Measurements from ENCODE around the gene RET.

RET gene

DNA sequence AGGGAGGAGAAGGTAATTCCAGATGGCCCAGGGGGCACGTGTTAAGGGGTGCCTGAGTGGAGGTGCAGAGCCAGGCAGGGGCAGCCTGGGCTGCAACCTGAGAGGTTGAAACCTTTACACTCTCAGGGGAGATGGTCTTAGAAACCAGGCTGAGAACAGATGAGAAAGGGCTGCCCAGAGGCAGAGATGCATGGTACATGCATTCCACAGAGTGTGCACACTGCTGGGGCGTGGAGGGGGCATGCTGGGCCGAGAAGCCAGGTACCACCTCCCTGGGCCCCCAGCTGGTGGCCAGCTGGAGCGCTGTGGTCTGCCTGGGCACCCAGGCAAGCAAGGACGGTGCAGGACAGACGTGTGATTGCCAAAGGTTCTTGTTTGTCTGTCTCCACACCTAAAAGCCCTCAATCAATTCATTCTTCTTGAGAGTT is 47.2 kb downstream of the RET start:
- FAIRE-seq, result no peak

DNA sequence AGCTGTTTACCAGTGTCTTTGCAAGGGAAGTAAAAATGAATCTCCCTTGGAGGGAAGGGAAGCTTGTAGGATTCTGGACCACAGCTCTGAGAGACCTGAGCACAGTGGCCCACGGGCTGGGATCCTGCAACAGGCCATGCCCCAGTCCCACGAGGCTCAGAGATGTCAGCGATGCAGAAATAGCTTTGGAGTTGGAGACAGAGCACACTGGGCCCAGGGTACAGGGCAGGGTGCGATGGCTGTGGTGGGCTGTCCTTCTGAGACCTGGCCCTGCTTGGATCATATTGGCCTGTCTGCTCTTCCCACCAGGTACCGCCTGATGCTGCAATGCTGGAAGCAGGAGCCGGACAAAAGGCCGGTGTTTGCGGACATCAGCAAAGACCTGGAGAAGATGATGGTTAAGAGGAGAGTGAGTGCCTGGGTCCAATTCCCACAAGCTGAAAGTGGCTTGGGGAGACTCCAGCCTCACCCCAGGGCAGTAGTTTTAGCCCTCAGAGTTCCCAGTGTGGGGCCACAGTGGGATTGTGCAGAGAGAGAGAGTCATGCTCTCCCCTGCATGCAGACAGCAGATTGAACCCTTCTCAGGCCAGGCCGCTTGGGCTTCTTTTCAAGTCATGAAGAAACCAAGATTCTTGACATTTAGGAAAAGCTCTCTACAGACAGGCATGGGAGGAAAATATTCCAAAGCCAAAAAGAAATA is 47.9 kb downstream of the RET start:
- no peak for FAIRE-seq

DNA sequence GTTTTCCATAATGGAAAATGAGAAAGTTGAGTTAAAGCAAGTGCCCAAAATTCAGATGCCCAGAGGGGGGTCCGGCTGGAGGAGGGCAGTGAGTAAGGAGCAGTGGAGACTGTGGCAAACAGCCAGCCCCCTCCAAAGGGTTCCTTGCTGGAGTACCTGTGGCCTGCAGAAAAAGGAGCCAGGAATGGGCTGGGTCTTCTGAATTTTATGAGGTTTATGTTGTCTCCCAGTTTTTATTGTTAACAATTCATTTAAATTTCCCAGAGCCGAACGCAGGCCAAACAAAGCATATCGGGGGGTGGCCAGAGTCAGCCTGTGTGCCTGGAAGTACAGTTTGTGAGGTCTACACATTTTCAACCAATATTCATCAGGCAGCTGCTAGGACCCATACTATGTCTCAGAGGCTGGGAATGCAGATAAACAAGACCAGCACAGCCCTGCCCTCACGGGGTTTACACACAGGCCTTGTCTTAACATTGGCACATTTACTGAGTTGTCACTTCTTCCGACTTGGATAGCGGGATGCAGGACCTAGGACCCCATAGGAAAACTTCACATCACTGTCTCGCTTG is 48.5 kb downstream of the RET start:
- no peak for FAIRE-seq

DNA sequence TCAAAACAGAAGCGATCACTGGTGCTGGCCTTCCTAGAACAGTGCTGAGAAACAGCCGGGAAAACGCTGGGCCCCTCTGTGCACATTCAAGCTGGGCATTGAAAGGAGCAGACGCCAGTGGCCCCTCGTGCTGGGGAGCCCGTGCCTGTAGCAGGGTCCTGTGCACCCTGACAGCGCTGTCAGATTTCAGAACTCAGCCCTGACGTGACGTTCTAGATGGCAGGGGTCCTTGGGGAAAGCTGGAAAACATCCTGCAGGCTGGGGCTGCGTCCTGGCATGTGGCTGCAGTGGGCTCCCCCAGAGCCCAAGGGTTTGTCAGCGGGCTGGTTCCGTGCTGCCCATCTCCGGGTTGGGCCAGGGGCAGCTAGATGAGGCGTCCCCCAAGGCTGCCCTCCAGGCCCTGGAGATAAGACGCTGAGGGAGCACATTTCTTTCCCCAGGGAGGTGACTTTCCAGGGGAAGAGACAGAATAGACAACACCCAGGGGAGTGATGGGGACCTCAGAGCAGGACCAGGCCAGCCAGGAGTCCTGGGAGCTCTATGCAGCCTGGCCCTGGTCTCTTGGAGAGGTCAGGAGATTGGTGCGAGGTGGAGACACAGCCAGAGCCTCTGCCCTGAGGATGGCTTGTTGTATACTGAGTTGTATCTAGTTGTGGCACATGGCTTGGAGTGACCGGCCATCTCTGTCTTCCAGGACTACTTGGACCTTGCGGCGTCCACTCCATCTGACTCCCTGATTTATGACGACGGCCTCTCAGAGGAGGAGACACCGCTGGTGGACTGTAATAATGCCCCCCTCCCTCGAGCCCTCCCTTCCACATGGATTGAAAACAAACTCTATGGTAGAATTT is 49.2 kb downstream of the RET start:
- no peak for FAIRE-seq

DNA sequence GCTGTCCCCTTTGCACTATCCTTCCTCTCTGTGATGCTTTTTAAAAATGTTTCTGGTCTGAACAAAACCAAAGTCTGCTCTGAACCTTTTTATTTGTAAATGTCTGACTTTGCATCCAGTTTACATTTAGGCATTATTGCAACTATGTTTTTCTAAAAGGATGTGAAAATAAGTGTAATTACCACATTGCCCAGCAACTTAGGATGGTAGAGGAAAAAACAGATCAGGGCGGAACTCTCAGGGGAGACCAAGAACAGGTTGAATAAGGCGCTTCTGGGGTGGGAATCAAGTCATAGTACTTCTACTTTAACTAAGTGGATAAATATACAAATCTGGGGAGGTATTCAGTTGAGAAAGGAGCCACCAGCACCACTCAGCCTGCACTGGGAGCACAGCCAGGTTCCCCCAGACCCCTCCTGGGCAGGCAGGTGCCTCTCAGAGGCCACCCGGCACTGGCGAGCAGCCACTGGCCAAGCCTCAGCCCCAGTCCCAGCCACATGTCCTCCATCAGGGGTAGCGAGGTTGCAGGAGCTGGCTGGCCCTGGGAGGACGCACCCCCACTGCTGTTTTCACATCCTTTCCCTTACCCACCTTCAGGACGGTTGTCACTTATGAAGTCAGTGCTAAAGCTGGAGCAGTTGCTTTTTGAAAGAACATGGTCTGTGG is 50.0 kb downstream of the RET start:
- FAIRE-seq, result no peak

DNA sequence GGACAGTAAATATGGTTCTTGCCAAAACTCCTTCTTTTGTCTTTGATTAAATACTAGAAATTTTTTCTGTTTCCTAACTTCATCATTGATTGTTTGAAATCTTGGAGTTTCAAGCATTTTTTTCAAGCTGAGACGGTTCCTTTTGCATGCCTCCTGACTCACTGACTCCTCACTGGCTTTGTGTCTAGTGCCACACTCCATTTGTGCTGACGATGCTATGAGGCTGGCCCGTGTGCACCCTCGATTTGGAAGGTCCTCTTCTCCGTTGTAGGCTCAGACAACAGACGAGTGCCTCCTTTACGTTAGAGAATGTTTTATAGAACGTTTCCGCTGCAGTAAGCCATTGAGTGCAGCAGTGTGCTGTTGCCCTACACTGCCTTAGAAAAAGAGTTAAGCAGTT is 50.6 kb downstream of the RET start:
- no peak for FAIRE-seq

DNA sequence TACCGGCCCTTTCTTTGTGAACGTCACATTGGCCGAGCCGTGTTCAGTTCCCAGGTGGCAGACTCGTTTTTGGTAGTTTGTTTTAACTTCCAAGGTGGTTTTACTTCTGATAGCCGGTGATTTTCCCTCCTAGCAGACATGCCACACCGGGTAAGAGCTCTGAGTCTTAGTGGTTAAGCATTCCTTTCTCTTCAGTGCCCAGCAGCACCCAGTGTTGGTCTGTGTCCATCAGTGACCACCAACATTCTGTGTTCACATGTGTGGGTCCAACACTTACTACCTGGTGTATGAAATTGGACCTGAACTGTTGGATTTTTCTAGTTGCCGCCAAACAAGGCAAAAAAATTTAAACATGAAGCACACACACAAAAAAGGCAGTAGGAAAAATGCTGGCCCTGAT is 51.5 kb downstream of the RET start:
- no peak for FAIRE-seq

DNA sequence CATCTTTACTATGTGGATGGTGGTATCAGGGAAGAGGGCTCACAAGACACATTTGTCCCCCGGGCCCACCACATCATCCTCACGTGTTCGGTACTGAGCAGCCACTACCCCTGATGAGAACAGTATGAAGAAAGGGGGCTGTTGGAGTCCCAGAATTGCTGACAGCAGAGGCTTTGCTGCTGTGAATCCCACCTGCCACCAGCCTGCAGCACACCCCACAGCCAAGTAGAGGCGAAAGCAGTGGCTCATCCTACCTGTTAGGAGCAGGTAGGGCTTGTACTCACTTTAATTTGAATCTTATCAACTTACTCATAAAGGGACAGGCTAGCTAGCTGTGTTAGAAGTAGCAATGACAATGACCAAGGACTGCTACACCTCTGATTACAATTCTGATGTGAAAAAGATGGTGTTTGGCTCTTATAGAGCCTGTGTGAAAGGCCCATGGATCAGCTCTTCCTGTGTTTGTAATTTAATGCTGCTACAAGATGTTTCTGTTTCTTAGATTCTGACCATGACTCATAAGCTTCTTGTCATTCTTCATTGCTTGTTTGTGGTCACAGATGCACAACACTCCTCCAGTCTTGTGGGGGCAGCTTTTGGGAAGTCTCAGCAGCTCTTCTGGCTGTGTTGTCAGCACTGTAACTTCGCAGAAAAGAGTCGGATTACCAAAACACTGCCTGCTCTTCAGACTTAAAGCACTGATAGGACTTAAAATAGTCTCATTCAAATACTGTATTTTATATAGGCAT is 52.3 kb downstream of the RET start:
- no peak for FAIRE-seq

DNA sequence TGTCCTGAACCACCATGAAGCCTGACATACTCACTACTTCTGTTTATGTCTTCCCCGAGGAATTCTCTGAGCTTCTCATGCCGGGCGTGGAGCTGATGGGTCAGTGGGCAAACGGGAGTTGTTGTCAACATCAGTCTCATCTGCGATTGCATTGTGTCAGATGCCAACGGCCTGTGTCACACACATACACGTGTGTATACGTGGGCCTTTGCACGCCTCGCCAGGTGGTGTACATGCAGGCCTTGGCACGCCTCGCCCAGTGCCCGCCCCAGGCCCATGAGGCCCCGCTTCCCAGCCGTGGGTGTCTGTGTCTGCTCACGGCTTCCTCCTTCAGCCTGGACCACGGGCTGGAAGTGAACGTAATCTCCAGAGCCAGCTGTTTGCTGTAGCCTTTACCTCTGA is 53.9 kb downstream of the RET start:
- no peak for FAIRE-seq

DNA sequence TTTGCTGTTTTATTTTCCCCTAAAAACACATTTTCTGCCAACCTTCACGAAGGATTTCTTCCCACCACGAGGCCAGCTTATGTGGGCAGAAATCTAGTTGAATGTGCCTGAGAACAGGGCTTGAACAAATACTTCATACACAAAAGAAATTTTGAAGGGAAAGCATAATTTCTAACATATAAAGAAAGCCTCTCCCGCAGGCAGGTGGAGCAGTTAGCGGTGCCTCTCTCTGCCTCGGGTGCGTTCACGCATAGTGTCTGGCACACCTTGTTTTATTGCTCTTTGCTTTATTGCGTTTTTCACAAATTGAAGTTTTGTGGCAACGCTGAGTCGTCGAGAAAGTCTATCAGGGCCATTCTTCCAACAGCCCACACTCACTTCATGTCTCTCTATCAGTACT is 54.4 kb downstream of the RET start:
- FAIRE-seq, result no peak

DNA sequence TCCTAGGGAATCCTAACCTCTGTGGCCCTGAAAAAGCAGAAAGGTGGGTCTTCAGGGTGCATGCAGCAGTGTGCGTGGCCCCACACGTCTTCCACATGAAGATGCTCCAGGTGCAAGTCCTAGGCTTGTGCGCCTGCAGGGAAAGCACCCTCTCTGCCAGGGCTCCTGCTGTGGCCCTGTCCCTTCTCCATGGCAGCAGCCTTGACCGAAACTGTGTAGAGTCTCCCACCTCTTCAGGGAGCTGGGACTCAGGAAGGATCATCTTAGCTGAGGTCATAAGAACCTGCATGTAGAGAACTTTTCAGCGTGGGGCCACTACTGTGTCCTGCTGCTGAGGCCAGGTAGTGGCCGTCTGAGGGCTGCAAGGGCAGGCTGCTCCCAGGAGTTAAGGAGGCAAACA is 55.0 kb downstream of the RET start:
- no peak for FAIRE-seq

DNA sequence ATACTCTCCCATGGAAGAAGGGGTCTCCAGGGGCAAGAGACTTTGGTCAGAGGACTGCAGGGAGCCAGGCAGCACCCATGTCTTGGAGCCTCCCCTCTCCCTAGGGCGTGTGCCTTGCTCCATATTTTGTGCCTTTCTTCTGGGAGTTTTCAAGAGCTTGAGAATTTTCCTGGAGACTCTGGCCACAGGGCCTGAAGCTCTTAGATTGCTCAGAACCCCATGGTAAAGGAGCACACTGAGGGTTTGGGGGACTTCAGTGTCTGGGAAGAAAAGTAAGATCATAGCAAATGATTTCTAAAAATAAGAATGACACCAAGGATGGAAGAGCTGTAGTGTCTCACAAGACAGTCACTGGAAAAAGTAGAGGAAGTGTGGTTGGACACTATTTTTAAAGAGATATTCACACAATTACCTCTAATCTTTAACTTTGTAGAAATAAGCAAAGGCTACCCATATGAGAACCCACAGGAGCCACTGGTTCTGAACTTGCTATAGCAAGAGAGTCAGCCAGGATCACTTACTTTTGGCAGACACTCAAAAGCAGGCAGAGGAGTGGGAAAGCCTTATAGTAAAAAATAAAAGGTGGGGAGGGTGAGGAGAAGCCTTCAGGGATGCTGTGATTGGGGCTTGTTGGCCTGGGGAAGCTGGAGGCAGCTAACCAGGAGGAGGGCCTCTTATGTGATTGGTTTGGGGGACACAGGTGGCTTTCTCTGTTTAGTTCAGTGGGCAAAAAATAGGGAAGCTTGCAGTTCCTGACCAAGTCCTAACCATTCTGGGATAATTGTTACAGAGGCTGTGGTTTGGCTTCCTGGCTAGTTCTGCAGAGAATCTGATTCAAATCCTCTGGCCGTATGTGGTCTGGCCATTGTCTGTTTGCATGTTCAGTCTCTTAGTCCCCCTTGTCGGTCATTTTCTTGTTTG is 56.3 kb downstream of the RET start:
- FAIRE-seq, result no peak

DNA sequence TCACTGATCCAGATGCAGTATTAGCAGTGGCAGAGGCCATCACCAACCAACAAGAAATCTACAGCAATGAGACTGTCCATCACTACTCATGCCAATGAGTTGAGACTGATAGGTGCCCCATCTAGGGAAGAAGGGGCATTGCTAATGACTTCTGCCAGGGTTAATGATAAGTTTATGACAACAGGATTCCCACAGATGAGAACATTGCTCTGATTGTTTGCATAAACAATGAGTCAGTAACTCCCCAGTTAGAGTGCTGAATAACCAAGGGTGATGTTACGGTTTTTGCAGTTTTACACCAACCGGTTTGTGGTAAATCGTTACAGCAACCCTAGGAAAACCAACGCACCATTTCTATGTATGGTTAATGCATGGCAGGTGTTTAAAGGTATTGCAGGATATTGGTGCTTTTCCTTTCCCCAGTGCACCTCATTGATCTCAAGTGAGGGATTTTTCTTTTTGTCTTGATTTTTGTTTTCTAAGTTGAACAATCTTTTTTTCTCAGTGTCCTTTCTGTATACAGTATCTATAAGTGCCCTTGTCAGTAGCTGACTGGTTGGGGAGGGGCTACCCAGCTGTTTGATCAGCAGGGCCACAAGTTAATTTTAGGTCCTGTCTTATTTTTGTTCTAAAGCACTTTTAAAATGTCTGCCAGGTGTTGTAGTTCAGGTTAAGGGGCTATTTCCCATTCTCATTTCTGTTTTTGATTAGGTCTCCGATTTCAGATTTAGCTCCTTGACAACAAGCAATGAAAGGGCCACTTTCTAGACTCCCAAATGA is 57.4 kb downstream of the RET start:
- no peak for FAIRE-seq

DNA sequence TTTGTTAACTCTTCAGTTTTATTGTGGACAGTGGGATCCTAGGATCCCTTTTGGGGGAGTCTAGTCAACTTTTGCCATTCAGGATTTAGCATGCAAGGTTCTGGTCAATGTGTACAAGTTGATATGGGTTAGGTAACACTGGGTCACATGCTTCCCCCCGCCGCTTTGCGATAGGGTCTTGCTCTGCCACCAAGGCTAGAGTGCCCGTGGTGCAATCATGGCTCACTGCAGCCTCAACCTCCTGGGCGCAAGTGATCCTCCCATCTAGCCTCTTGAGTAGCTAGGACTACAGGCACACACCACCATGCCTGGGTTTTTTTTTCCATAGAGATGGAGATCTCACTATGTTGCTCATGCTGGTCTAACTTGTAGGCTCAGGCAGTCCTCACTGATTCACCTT is 58.2 kb downstream of the RET start:
- no peak for FAIRE-seq

DNA sequence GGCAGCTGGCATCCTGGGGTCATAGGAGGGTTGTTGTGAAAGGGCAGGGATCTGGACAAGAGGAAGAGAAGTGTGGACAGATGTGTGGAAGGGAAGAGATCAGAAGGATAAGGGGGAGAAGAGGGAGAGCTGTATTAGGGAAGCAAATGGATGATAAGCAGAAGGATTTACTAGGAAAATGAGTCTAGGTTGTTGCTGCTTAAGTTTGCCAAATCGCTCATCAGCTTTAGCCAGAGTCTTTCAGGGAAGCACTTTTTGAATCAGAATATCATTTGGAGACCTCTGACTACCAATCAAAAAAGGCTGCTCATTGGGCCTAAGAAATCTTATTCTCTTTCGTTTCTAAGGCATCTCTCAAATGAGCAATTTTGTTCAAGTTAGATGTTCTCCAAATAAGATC is 58.8 kb downstream of the RET start:
- FAIRE-seq, result no peak

DNA sequence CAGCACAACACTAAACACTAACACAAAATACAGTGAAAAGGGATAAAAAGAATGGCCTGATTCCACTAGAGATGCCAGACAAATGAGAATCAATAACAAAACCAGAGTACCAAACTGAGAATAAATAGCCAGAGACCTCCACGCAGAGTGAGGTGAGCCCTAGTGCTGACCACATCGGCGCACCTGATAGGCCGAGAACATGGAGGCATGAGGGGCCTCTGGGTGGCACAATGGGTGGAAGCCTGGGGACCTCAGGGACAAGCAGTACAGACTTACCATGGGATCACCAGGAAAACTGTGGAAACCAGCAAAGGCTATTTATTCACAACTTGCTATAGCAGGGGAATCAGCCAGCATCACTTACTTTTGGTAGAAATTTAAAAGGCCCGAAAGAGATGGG is 59.6 kb downstream of the RET start:
- no peak for FAIRE-seq

DNA sequence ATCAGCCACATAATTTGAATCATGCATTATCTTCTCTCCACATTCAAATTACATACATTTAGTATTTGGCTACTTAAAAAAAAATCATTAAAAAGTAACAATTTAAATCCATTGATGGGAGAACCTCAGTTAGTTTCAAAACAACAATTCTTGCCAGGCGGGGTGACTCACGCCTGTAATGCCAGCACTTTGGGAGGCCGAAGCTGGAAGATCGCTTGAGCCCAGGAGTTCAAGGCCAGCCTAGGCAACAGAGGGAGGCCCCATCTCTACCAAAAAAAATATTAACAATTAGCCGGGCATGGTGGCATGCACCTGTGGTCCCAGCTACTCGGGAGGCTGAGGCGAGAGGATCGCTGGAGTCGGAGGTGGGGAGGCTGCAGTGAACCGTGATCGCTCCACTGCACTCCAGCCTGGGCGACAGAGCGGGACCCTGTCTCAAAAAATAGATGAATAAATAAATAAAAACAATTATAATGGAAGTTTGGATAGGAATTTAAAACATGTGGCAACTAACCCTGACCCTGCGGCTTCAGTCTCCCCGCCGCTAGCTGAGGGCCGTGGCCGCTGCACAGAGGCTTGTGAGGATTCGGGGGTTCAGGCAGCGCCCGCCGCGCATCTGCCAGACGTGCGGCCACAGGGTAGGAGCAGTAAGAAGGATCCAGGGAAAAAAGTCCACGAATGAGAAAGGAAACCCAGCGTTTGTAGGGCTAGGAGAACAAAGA is 60.3 kb downstream of the RET start:
- no peak for FAIRE-seq

DNA sequence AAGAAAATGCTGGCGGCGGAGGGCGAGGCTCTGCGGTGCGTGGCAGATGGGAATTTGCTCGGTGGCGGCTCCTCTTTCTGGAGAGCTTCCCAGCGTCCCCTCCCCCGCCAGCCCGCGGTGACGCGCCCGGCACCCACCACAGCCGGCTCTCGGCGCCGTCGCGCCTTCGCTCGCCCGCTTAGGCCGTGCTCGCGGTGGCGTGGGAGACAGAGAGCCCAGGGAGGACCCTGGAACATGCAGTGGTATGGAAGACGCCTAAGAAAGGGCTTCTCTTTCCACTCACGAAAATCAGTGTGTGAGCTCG is 60.8 kb downstream of the RET start:
- FAIRE-seq, result no peak

DNA sequence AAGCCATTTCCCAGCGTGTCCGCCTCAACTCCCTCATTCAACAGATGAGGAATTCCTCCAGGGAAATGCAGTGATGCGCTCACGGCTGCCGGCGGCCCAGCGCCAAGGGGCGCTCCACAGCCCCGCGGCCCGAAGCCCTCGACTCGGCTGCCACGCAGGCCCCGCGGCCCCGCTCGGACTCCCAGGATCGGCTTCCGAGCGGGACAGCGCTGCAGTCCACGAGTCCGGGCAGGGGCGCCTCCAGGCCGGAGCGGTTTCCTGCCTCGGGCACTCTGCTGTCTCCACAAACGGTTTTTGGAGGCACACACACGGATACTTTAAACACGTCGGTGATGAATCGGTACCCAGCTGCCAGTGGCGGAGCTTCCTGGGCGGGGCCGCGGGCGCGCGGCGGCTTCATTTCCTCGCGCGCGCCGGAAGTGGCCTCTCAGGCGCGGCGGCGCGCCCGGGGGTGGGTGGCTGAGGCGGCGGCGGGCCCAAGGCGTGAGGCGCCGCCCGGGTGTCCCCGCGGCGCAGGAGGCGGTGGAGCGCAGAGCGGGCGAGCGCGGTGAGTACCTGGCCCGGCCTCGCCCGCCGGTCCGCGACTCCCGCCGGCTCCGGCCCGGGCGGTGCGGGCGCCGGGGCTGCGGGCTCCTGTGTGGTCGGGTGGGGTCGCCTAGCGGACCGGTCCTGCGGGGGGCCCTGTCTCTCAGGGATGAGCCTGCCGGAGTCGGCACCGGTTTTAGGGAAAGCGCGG is 61.3 kb downstream of the RET start, which contains the start of gene CSGALNACT2:
Gene CSGALNACT2 (plus strand): TSS at position 425 of the 736 bp plus-strand sequence. CDS start 16,705 bp downstream, outside the sequence.
- no peak for FAIRE-seq

Data from TTC549 (cell line).